GM20000 (cell line): ENCODE data around the gene WAPL.
"Not testable (repeated sequence)": the region's sequence is repeated elsewhere in the genome, so short reads cannot be mapped to it uniquely, and the experiment has no call there.

Source experiments
- DNase-seq: peaks from one replicate; pipeline ENCODE4 v3.0.0; 2012; ENCODE audit warnings: low spot score
- CTCF ChIP-seq: IDR thresholded peaks from 2 replicates; pipeline ENCODE4 v1.5.1; 2012; ENCODE audit warnings: mild to moderate bottlenecking, control low read depth; ENCODE audit errors: extremely low read depth, missing control alignments

The WAPL gene

GRCh38 chr10:86533328-86533727 lies 11.7 kb upstream of the WAPL start:
- no peak for DNase-seq
- TF ChIP-seq CTCF = no peak

GRCh38 chr10:86528736-86529135 lies 7.1 kb upstream of the WAPL start:
- DNase-seq = not testable (repeated sequence)

- DNase-seq = no peak
- no peak for TF ChIP-seq CTCF
These were observed 5.0 kb upstream of the WAPL start for GRCh38 chr10:86526606-86527005.

GRCh38 chr10:86525713-86526112 lies 4.1 kb upstream of the WAPL start:
- not testable (repeated sequence) for DNase-seq

- DNase-seq = no peak
- TF ChIP-seq CTCF = no peak
These were observed 2.8 kb upstream of the WAPL start for GRCh38 chr10:86524225-86524962.

- no peak for DNase-seq
These were observed 1.8 kb upstream of the WAPL start for GRCh38 chr10:86523348-86523747.

GRCh38 chr10:86522510-86522855 lies 891 bp upstream of the WAPL start:
- no peak for DNase-seq
- TF ChIP-seq CTCF = no peak

More at GRCh38 chr10:86523348-86523747, 1.8 kb upstream of the WAPL start:
- TF ChIP-seq CTCF = no peak

- no peak for TF ChIP-seq CTCF
- DNase-seq = peak; percentile 66
These were observed 518 bp downstream of the WAPL start for GRCh38 chr10:86520871-86521677.
